Epithelial cell of esophagus (primary cell): ENCODE measurements around the gene PHKG2.

ENCODE experiments used
- DNase-seq: peaks from one replicate; pipeline ENCODE4 v3.0.0; 2010; ENCODE audit warnings: low read depth
- H3K4me3 ChIP-seq: 2 replicates; pipeline ENCODE4 v1.5.1; 2011; ENCODE audit warnings: mild to moderate bottlenecking, low read length, control low read depth
- TF ChIP-seq, protein P1 (sequence below): IDR thresholded peaks from 2 replicates; pipeline ENCODE4 v1.5.1; 2011; ENCODE audit warnings: low read depth, mild to moderate bottlenecking, low read length, control low read depth, inconsistent platforms; ENCODE audit not compliant: insufficient read depth; ENCODE audit errors: missing control alignments

PHKG2 gene

DNA sequence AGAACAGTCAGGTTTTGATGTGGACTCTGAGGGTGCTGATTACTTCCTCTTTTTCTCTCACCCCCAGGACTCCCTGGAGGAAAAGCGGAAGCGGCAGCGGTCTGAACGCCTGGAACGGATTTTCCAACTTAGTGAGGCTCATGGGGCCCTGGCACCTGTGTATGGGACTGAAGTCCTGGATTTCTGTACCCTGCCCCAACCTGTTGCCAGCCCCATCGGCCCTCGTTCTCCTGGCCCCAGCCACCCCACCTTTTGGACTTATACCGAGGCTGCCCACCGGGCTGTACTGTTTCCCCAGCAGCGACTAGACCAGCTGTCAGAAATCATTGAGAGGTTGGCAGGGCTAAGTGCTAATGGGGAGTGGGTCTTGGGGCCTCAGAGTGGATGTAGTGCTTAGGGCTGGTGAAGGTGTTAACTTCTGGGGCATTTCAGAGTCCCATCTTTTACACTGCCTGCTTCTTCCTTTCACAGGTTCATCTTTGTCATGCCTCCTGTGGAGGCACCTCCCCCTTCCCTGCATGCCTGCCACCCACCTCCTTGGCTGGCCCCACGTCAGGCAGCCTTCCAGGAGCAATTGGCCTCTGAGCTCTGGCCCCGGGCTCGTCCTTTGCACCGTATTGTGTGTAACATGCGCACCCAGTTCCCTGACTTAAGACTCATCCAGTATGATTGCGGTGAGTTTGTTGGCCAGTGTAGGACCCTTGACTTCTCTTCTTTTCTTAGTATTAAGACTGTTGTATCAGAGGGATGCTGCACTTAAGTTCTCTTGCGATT is 19.1 kb upstream of the PHKG2 start:
- TF ChIP-seq, protein P1, sequence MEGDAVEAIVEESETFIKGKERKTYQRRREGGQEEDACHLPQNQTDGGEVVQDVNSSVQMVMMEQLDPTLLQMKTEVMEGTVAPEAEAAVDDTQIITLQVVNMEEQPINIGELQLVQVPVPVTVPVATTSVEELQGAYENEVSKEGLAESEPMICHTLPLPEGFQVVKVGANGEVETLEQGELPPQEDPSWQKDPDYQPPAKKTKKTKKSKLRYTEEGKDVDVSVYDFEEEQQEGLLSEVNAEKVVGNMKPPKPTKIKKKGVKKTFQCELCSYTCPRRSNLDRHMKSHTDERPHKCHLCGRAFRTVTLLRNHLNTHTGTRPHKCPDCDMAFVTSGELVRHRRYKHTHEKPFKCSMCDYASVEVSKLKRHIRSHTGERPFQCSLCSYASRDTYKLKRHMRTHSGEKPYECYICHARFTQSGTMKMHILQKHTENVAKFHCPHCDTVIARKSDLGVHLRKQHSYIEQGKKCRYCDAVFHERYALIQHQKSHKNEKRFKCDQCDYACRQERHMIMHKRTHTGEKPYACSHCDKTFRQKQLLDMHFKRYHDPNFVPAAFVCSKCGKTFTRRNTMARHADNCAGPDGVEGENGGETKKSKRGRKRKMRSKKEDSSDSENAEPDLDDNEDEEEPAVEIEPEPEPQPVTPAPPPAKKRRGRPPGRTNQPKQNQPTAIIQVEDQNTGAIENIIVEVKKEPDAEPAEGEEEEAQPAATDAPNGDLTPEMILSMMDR = no peak
- DNase-seq = no peak
- no peak overlapping the region for H3K4me3 ChIP-seq

- H3K4me3 ChIP-seq = no peak overlapping the region
- TF ChIP-seq, protein P1 = no peak
- DNase-seq = peak; percentile 77
These were observed 16.8 kb upstream of the PHKG2 start for GRCh38 chr16:30731411-30731810.

DNA sequence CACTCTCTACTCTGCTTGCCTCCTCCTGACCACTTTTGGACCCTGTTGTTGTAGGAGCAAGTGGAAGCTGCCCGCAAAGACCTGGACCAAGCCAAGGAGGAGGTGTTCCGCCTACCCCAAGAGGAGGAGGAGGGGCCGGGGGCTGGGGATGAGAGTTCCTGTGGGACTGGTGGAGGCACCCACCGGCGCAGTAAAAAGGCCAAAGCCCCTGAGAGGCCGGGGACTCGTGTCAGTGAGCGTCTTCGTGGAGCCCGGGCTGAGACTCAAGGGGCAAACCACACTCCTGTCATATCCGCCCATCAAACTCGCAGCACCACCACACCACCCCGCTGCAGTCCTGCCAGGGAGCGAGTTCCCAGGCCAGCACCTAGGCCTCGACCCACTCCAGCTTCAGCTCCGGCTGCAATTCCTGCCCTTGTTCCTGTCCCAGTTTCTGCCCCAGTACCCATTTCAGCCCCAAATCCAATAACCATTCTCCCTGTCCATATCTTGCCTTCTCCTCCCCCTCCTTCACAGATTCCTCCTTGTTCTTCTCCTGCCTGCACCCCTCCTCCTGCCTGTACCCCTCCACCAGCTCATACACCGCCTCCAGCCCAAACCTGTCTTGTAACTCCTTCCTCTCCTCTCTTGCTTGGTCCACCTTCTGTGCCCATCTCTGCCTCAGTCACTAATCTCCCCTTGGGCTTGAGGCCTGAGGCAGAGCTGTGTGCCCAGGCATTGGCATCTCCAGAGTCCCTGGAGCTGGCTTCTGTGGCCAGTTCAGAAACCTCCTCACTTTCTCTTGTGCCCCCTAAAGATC is 11.0 kb upstream of the PHKG2 start:
- no peak for DNase-seq
- H3K4me3 ChIP-seq = no peak overlapping the region
- TF ChIP-seq, protein P1 = no peak

- TF ChIP-seq, protein P1 = no peak
- no peak overlapping the region for H3K4me3 ChIP-seq
- DNase-seq = no peak
These were observed 10.2 kb upstream of the PHKG2 start for GRCh38 chr16:30737794-30738648.

GRCh38 chr16:30738984-30739951 is 9.0 kb upstream of the PHKG2 start:
- no peak overlapping the region for H3K4me3 ChIP-seq
- no peak for DNase-seq
- TF ChIP-seq, protein P1 = no peak
